Thyroid gland (tissue), 4 donors: ENCODE measurements around the gene PDXDC1.
"Not testable (repeated sequence)": the region's sequence is repeated elsewhere in the genome, so short reads cannot be mapped to it uniquely, and the experiment has no call there.

ENCODE experiments used
- POLR2A ChIP-seq, 2 donors: fragments of 450-650 bp; IDR thresholded peaks; one replicate each; pipeline ENCODE4 v1.6.1; 2017; ENCODE audit warnings: antibody characterized with exemption in 2 of 2, mild to moderate bottlenecking in 2 of 2, moderate library complexity in 1 of 2
- TF ChIP-seq, protein P1 (sequence below), 6 experiments: fragments of 200-600 bp in 3 of 6; fragments of 450-650 bp in 3 of 6; sonication (generic) in 3 of 6; IDR thresholded peaks; one replicate each; pipeline ENCODE4 v1.5.1; 2016 to 2019; ENCODE audit warnings: antibody characterized with exemption in 6 of 6, mild to moderate bottlenecking in 2 of 6, inconsistent platforms in 1 of 6, moderate library complexity in 1 of 6

DNA sequence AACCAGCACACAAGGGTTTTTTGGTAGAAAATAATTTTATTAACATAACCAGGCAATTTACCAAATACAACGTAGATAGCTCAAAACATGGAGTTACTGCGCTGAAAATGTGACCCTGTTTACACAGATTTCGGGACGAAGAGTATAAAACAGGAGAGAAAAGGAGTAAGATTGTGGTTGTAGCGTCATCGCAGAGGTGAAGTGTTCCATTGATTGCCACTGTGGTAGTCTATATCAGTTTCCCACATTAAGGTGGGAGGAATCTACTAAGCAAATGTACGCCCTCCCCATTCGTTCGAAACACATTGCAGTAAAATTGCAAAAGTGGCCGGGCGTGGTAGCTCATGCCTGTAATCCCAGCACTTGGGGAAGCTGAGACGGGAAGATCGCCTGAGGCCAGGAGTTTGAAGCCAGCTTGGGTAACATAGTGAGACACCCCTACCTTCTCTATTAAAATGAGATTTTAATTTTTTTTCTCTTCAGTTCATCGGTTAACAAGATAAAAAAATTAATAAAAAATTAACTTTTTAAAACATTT, 972 bp upstream of the PDXDC1 start:
- TF ChIP-seq, protein P1, sequence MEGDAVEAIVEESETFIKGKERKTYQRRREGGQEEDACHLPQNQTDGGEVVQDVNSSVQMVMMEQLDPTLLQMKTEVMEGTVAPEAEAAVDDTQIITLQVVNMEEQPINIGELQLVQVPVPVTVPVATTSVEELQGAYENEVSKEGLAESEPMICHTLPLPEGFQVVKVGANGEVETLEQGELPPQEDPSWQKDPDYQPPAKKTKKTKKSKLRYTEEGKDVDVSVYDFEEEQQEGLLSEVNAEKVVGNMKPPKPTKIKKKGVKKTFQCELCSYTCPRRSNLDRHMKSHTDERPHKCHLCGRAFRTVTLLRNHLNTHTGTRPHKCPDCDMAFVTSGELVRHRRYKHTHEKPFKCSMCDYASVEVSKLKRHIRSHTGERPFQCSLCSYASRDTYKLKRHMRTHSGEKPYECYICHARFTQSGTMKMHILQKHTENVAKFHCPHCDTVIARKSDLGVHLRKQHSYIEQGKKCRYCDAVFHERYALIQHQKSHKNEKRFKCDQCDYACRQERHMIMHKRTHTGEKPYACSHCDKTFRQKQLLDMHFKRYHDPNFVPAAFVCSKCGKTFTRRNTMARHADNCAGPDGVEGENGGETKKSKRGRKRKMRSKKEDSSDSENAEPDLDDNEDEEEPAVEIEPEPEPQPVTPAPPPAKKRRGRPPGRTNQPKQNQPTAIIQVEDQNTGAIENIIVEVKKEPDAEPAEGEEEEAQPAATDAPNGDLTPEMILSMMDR (IDR thresholded peaks at IDR 0.05), result not testable (repeated sequence)
- not testable (repeated sequence) for TF ChIP-seq POLR2A (IDR thresholded peaks at IDR 0.05)
